Measurements from ENCODE around the gene MOSPD2.

The MOSPD2 gene

GRCh38 chrX:14903891-14904290 lies 30.7 kb downstream of the MOSPD2 start:
- TF ChIP-seq CTCF (conservative IDR thresholded peaks at IDR 0.05) = no peak

GRCh38 chrX:14913241-14913640 lies 40.0 kb downstream of the MOSPD2 start:
- H3K27ac ChIP-seq = no peak overlapping the region
- TF ChIP-seq CTCF (conservative IDR thresholded peaks at IDR 0.05) = no peak

More at GRCh38 chrX:14903891-14904290, 30.7 kb downstream of the MOSPD2 start:
- H3K27ac ChIP-seq = no peak overlapping the region

- no peak for TF ChIP-seq CTCF (conservative IDR thresholded peaks at IDR 0.05)
- H3K27ac ChIP-seq = no peak overlapping the region
Measured at GRCh38 chrX:14915596-14915995, 42.4 kb downstream of the MOSPD2 start.

- H3K27ac ChIP-seq = no peak overlapping the region
- TF ChIP-seq CTCF (conservative IDR thresholded peaks at IDR 0.05) = no peak
Measured at GRCh38 chrX:14916017-14916674, 42.9 kb downstream of the MOSPD2 start.

GRCh38 chrX:14919407-14919806 lies 46.2 kb downstream of the MOSPD2 start:
- no peak for TF ChIP-seq CTCF (conservative IDR thresholded peaks at IDR 0.05)
- no peak overlapping the region for H3K27ac ChIP-seq

GRCh38 chrX:14920196-14920595 lies 47.0 kb downstream of the MOSPD2 start:
- H3K27ac ChIP-seq = no peak overlapping the region
- TF ChIP-seq CTCF (conservative IDR thresholded peaks at IDR 0.05) = no peak

GRCh38 chrX:14922437-14922836 lies 49.2 kb downstream of the MOSPD2 start:
- H3K27ac ChIP-seq = no peak overlapping the region
- TF ChIP-seq CTCF (conservative IDR thresholded peaks at IDR 0.05) = no peak
